ENCODE measurements around the gene RUFY3. TPM values are rescaled to one million over a fixed set of nuclear protein-coding genes. Genes with fewer than 3 reads are reported as not detected.
"Not testable (repeated sequence)": the region's sequence is repeated elsewhere in the genome, so short reads cannot be mapped to it uniquely, and the experiment has no call there.

RUFY3 gene
- total RNA-seq, 1 donor from 2014 or later, result 80.9 TPM

DNA sequence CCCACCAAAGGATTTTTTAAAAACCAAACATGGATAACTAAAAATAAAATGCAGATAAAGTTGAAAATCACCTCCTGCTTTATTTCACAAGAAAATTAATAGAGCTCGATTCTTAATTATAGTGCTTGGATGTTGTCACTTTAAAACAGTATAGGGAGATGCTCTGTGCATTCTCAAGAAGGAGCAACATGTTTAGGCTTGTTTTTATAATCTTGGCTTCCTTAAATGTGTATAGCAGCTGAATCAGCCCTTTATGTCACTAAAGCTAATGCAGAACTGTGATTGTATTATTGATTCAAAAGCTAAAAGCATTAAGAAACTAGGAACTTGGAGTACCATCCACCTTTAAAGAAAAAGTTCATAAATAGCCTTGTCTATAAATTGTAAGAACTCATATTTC lies 20.5 kb upstream of the RUFY3 start:
- Mint-ChIP-seq H3K4me3 (no peak overlapping the region), H3K9me3 (no peaks in the 10 kb centered on the region), H3K27ac (no peak overlapping the region), H3K36me3 (no peaks in the 10 kb centered on the region), H3K4me1 (peaks cover 15% of the 10 kb centered on the region), H3K27me3 (ENCODE audit: insufficient read depth, low read depth) (no peaks in the 10 kb centered on the region)
- Histone ChIP-seq H3K27ac (no peak overlapping the region), H3K9ac (no peak overlapping the region), H3K36me3 (no peaks in the 10 kb centered on the region), H3F3A (ENCODE audit: low read depth) (peaks cover 29% of the 10 kb centered on the region), H3K4me3 (no peak overlapping the region), H2AFZ (replicated peaks) (no peak overlapping the region), H3K27me3 (no peaks in the 10 kb centered on the region), H4K20me1 (ENCODE audit: low read depth) (peaks cover 5% of the 10 kb centered on the region), H3K9me3 (ENCODE audit: low read depth) (no peaks in the 10 kb centered on the region), H3K4me1 (peaks cover 6% of the 10 kb centered on the region), H3K79me2 (ENCODE audit: low read depth) (peaks cover 5% of the 10 kb centered on the region), H3K4me2 (no peak overlapping the region)
- TF ChIP-seq, protein P1, sequence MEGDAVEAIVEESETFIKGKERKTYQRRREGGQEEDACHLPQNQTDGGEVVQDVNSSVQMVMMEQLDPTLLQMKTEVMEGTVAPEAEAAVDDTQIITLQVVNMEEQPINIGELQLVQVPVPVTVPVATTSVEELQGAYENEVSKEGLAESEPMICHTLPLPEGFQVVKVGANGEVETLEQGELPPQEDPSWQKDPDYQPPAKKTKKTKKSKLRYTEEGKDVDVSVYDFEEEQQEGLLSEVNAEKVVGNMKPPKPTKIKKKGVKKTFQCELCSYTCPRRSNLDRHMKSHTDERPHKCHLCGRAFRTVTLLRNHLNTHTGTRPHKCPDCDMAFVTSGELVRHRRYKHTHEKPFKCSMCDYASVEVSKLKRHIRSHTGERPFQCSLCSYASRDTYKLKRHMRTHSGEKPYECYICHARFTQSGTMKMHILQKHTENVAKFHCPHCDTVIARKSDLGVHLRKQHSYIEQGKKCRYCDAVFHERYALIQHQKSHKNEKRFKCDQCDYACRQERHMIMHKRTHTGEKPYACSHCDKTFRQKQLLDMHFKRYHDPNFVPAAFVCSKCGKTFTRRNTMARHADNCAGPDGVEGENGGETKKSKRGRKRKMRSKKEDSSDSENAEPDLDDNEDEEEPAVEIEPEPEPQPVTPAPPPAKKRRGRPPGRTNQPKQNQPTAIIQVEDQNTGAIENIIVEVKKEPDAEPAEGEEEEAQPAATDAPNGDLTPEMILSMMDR (IDR thresholded peaks at IDR 0.05), result no peak
- TF ChIP-seq EZH2phosphoT487 (IDR thresholded peaks at IDR 0.05) (no peak), EZH2 (IDR thresholded peaks at IDR 0.05) (no peak)
- DNase-seq (ENCODE audit: low spot score), result no peak

GRCh38 chr4:70702592-70702991 lies 19.2 kb upstream of the RUFY3 start:
- H3K27me3 ChIP-seq, result not testable (repeated sequence)

GRCh38 chr4:70703619-70704214 lies 18.0 kb upstream of the RUFY3 start:
- H3K9ac ChIP-seq, result peak overlapping the region; percentile 68
- no peaks in the 10 kb centered on the region for H3K9me3 ChIP-seq (ENCODE audit: low read depth)
- H3F3A ChIP-seq (ENCODE audit: low read depth), result peaks cover 30% of the 10 kb centered on the region
- H3K4me1 Mint-ChIP-seq, result peaks cover 29% of the 10 kb centered on the region
- peak overlapping the region; percentile 93 for H3K4me3 Mint-ChIP-seq
- H3K9me3 Mint-ChIP-seq, result no peaks in the 10 kb centered on the region
- peak overlapping the region; percentile 82 for H3K4me3 ChIP-seq
- no peaks in the 10 kb centered on the region for H3K36me3 Mint-ChIP-seq
- peaks cover 30% of the 10 kb centered on the region for H3K79me2 ChIP-seq (ENCODE audit: low read depth)
- peak; percentile 64 for DNase-seq (ENCODE audit: low spot score)
- H3K4me1 ChIP-seq, result peaks cover 15% of the 10 kb centered on the region
- peak overlapping the region; percentile 98 for H3K27ac Mint-ChIP-seq
- H3K27me3 Mint-ChIP-seq (ENCODE audit: insufficient read depth, low read depth), result no peaks in the 10 kb centered on the region
- peak overlapping the region; percentile 93 for H2AFZ ChIP-seq (replicated peaks)
- peak overlapping the region; percentile 88 for H3K4me2 ChIP-seq
- TF ChIP-seq, protein P1 (IDR thresholded peaks at IDR 0.05), result no peak
- no peak for TF ChIP-seq EZH2phosphoT487 (IDR thresholded peaks at IDR 0.05)
- no peak for TF ChIP-seq EZH2 (IDR thresholded peaks at IDR 0.05)
- no peaks in the 10 kb centered on the region for H3K36me3 ChIP-seq
- peaks cover 13% of the 10 kb centered on the region for H4K20me1 ChIP-seq (ENCODE audit: low read depth)
- H3K27ac ChIP-seq, result peak overlapping the region; percentile 91
- no peaks in the 10 kb centered on the region for H3K27me3 ChIP-seq

More at GRCh38 chr4:70702592-70702991, 19.2 kb upstream of the RUFY3 start:
- not testable (repeated sequence) for DNase-seq (ENCODE audit: low spot score); H3K27ac ChIP-seq; H3K4me3 Mint-ChIP-seq; H3K27ac Mint-ChIP-seq; H3K9ac ChIP-seq; H3K9me3 ChIP-seq (ENCODE audit: low read depth); H3K36me3 Mint-ChIP-seq; H3K36me3 ChIP-seq; H3K4me2 ChIP-seq; H3K4me3 ChIP-seq; H3K27me3 Mint-ChIP-seq (ENCODE audit: insufficient read depth, low read depth); H3K9me3 Mint-ChIP-seq; H2AFZ ChIP-seq (replicated peaks)
- peaks cover 30% of the 10 kb centered on the region for H3F3A ChIP-seq (ENCODE audit: low read depth)
- H3K4me1 Mint-ChIP-seq, result peaks cover 27% of the 10 kb centered on the region
- peaks cover 18% of the 10 kb centered on the region for H3K79me2 ChIP-seq (ENCODE audit: low read depth)
- H3K4me1 ChIP-seq, result peaks cover 15% of the 10 kb centered on the region
- H4K20me1 ChIP-seq (ENCODE audit: low read depth), result peaks cover 13% of the 10 kb centered on the region

- peak overlapping the region; percentile 98 for H3K27ac Mint-ChIP-seq
Measured at GRCh38 chr4:70704215-70704930, 17.4 kb upstream of the RUFY3 start.

More at GRCh38 chr4:70704215-70704930, 17.4 kb upstream of the RUFY3 start:
- H3K4me1 Mint-ChIP-seq, result peaks cover 36% of the 10 kb centered on the region
- Histone ChIP-seq H2AFZ (replicated peaks) (peak overlapping the region; percentile 93), H3K27me3 (no peaks in the 10 kb centered on the region), H3F3A (ENCODE audit: low read depth) (peaks cover 35% of the 10 kb centered on the region), H3K4me3 (peak overlapping the region; percentile 82), H3K36me3 (no peaks in the 10 kb centered on the region), H3K27ac (peak overlapping the region; percentile 91), H4K20me1 (ENCODE audit: low read depth) (peaks cover 14% of the 10 kb centered on the region), H3K79me2 (ENCODE audit: low read depth) (peaks cover 36% of the 10 kb centered on the region), H3K4me1 (peaks cover 21% of the 10 kb centered on the region), H3K4me2 (peak overlapping the region; percentile 88), H3K9me3 (ENCODE audit: low read depth) (no peaks in the 10 kb centered on the region), H3K9ac (peak overlapping the region; percentile 68)
- H3K27me3 Mint-ChIP-seq (ENCODE audit: insufficient read depth, low read depth), result no peaks in the 10 kb centered on the region
- no peaks in the 10 kb centered on the region for H3K36me3 Mint-ChIP-seq
- H3K4me3 Mint-ChIP-seq, result peak overlapping the region; percentile 93
- peak; percentile 11 for TF ChIP-seq EZH2 (IDR thresholded peaks at IDR 0.05)
- TF ChIP-seq, protein P1 (IDR thresholded peaks at IDR 0.05), result peak; percentile 57
- TF ChIP-seq EZH2phosphoT487 (IDR thresholded peaks at IDR 0.05), result no peak
- H3K9me3 Mint-ChIP-seq, result no peaks in the 10 kb centered on the region
- peak; percentile 95 for DNase-seq (ENCODE audit: low spot score)
